Mesodermal cell (in vitro differentiated cells): Measurements from ENCODE around the gene FTO.

Source experiments
- H3K27ac ChIP-seq: 2 replicates; pipeline ENCODE4 v1.7.0; 2013; ENCODE audit warnings: mild to moderate bottlenecking, low read depth, low read length, moderate library complexity; ENCODE audit not compliant: severe bottlenecking
- H3K36me3 ChIP-seq: 2 replicates; pipeline ENCODE4 v1.7.1; 2013; ENCODE audit warnings: mild to moderate bottlenecking, low read length, moderate library complexity; ENCODE audit not compliant: control insufficient read depth, insufficient read depth
- H3K4me1 ChIP-seq: one replicate; pipeline ENCODE4 v1.7.1; 2013; ENCODE audit warnings: mild to moderate bottlenecking, low read length; ENCODE audit not compliant: insufficient read depth, control insufficient read depth, poor library complexity, severe bottlenecking
- H3K4me3 ChIP-seq: 2 replicates; pipeline ENCODE4 v1.7.0; 2013; ENCODE audit warnings: low read length, control low read depth, mild to moderate bottlenecking; ENCODE audit not compliant: insufficient read depth, poor library complexity, severe bottlenecking; ENCODE audit errors: extremely low read depth
- H3K9me3 ChIP-seq: 2 replicates; pipeline ENCODE4 v1.7.1; 2013; ENCODE audit warnings: mild to moderate bottlenecking, low read length, moderate library complexity; ENCODE audit not compliant: control insufficient read depth
- WGBS, 2 experiments: methylation state at CpG; one replicate each; pipeline ENCODE4 v1.1.5; 2013; ENCODE audit warnings: missing lambda C conversion rate in 2 of 2; ENCODE audit not compliant: insufficient coverage in 2 of 2; 5-methylcytosine and 5-hydroxymethylcytosine counted together

Gene FTO

GRCh38 chr16:53707671-53708070 lies 3.7 kb downstream of the FTO start:
- Histone ChIP-seq H3K36me3 (peaks cover 5% of the 10 kb centered on the region), H3K4me3 (no peak overlapping the region), H3K4me1 (no peaks in the 10 kb centered on the region), H3K27ac (no peak overlapping the region), H3K9me3 (no peaks in the 10 kb centered on the region)
- WGBS, 2 experiments: 94 to 100% methylated on average over 2 of the region's 3 CpGs

GRCh38 chr16:53708490-53708889 lies 4.5 kb downstream of the FTO start:
- WGBS, 2 experiments: 100% methylated on average over 1 of the region's 2 CpGs; no CpG with 5 or more reads in 1 of the 2 experiments
- H3K9me3 ChIP-seq: no peaks in the 10 kb centered on the region
- H3K4me3 ChIP-seq: no peak overlapping the region
- H3K36me3 ChIP-seq: peaks cover 5% of the 10 kb centered on the region
- H3K4me1 ChIP-seq: no peaks in the 10 kb centered on the region
- H3K27ac ChIP-seq: no peak overlapping the region

- Histone ChIP-seq H3K4me3 (no peak overlapping the region), H3K36me3 (peaks cover 2% of the 10 kb centered on the region), H3K9me3 (no peaks in the 10 kb centered on the region), H3K27ac (no peak overlapping the region), H3K4me1 (peaks cover 5% of the 10 kb centered on the region)
- WGBS, 2 experiments: 85 to 100% methylated on average over 2 of the region's 3 CpGs
Observed at GRCh38 chr16:53711390-53711789, 7.4 kb downstream of the FTO start.

- H3K36me3 ChIP-seq: no peaks in the 10 kb centered on the region
- H3K9me3 ChIP-seq: no peaks in the 10 kb centered on the region
- peaks cover 5% of the 10 kb centered on the region for H3K4me1 ChIP-seq
- no CpG with 5 or more reads among the region's 2 CpGs for WGBS, 2 experiments
- H3K27ac ChIP-seq: no peak overlapping the region
- H3K4me3 ChIP-seq: no peak overlapping the region
Observed at GRCh38 chr16:53712065-53712464, 8.1 kb downstream of the FTO start.

GRCh38 chr16:53713403-53714204 lies 9.6 kb downstream of the FTO start:
- WGBS, 2 experiments: no CpG with 5 or more reads among the region's 3 CpGs
- H3K27ac ChIP-seq: no peak overlapping the region
- peaks cover 5% of the 10 kb centered on the region for H3K4me1 ChIP-seq
- no peak overlapping the region for H3K4me3 ChIP-seq
- no peaks in the 10 kb centered on the region for H3K36me3 ChIP-seq
- H3K9me3 ChIP-seq: no peaks in the 10 kb centered on the region

DNA sequence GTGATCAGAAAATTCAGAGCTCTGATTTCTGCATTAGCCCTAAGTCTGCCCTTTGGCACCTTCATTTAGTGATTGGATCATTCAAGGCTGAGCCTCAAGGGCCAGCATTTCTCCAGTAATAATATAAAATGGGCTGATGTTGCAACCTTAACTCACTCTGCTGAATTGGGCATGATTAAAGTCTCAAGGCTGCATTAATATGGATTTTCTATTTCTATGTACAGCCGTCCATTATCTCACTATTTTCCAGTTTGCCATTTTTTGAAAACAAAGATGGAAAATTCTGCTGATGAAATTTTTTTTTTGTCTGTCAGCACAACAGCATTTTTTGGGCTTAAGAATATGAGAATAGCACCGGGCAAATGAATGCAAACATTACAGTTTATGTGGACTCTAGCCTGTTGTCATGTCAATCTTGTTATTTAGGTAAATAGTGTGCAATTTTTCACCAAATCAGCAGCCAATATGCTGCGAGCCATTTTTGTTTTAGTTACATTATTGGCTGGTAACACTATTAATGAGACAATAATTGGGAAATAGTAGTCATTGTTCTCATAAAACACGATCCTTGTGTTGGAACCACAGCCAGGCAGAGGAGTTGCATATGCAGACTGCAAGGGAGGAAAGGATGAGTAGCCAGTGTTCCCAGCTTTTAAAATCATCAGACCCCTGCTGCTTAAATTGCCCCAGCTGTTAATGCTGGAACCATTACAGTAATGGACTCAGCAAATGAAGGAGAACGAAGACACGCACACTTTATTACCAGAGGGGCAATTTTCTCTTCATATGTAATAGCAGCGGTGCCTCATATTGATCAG lies 10.5 kb downstream of the FTO start:
- H3K9me3 ChIP-seq: no peaks in the 10 kb centered on the region
- 59 to 76% methylated on average over 2 to 4 of the region's 7 CpGs for WGBS, 2 experiments
- no peak overlapping the region for H3K4me3 ChIP-seq
- peaks cover 5% of the 10 kb centered on the region for H3K4me1 ChIP-seq
- no peak overlapping the region for H3K27ac ChIP-seq
- no peaks in the 10 kb centered on the region for H3K36me3 ChIP-seq

- Histone ChIP-seq H3K9me3 (no peaks in the 10 kb centered on the region), H3K27ac (no peak overlapping the region), H3K4me1 (peaks cover 5% of the 10 kb centered on the region), H3K4me3 (no peak overlapping the region), H3K36me3 (no peaks in the 10 kb centered on the region)
- 100% methylated on average over 1 to 2 of the region's 2 CpGs for WGBS, 2 experiments
Observed at GRCh38 chr16:53715023-53715384, 11.0 kb downstream of the FTO start.

DNA sequence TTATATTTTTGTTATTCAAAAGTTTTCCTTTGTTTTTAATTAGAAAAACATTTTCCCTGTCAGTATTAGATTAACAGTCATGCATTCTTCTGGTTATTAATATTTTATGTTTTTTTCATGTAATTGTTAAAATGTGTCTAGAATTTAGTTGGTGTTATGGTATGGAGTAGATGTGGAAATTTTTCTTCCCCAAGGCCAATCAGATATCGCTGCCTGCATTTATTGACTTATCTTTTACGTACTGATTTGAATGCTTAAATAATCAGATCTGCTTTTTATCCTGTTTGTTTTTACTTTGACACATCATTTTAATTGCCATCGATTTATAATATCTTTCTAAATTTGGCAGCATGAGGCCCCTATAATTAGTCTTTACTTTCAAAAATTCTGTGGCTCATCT lies 13.6 kb downstream of the FTO start:
- Histone ChIP-seq H3K4me1 (peaks cover 5% of the 10 kb centered on the region), H3K9me3 (no peaks in the 10 kb centered on the region), H3K36me3 (peaks cover 3% of the 10 kb centered on the region), H3K4me3 (no peak overlapping the region), H3K27ac (no peak overlapping the region)
- WGBS, 2 experiments: 100% methylated on average over 1 of the region's 3 CpGs; no CpG with 5 or more reads in 1 of the 2 experiments

DNA sequence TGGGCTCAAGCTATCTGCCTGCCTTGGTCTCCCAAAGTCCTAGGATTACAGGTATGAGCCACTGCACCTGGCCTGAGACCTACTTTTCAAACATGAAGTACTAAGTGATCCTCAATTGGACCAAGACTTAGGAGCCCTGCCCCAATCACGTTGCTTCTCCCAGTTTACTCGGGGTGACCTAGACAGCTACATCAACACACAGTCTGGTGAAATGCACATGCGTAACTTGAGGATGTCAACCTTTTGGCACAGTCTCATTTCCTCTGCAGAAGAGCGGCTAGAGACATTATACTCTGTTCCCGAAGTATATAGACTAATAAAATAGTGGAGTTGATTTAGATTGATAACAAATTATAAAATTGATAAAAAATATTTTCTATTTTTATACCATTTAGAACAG lies 17.1 kb downstream of the FTO start:
- Histone ChIP-seq H3K36me3 (peaks cover 3% of the 10 kb centered on the region), H3K27ac (no peak overlapping the region), H3K4me1 (peaks cover under 1% of the 10 kb centered on the region), H3K9me3 (no peaks in the 10 kb centered on the region), H3K4me3 (no peak overlapping the region)
- 85 to 97% methylated on average over 2 to 4 of the region's 5 CpGs for WGBS, 2 experiments

GRCh38 chr16:53726625-53727024 lies 22.7 kb downstream of the FTO start:
- no peaks in the 10 kb centered on the region for H3K4me1 ChIP-seq
- no peak overlapping the region for H3K4me3 ChIP-seq
- no peak overlapping the region for H3K27ac ChIP-seq
- H3K9me3 ChIP-seq: no peaks in the 10 kb centered on the region
- no peaks in the 10 kb centered on the region for H3K36me3 ChIP-seq

GRCh38 chr16:53730693-53731092 lies 26.7 kb downstream of the FTO start:
- Histone ChIP-seq H3K27ac (no peak overlapping the region), H3K4me3 (no peak overlapping the region), H3K36me3 (no peaks in the 10 kb centered on the region), H3K9me3 (no peaks in the 10 kb centered on the region), H3K4me1 (peaks cover 5% of the 10 kb centered on the region)
- WGBS, 2 experiments: 94 to 100% methylated on average over 1 to 2 of the region's 3 CpGs
